Natural killer cell (primary cell): ENCODE data around the gene SYNDIG1. TPM values are rescaled to one million over a fixed set of nuclear protein-coding genes. Genes with fewer than 3 reads are reported as not detected.

Experiments used
- ATAC-seq, 3 donors: fragments of 150-1000 bp in 2 of 3; fragments of 200-7000 bp in 1 of 3; cut with Tn5 transposase; 1 replicate in 1 of 3; 2 replicates in 2 of 3; pipeline ENCODE4 v1.10.0; 2021; ENCODE audit warnings: mild to moderate bottlenecking in 2 of 3, moderate library complexity in 2 of 3
- DNase-seq, 2 donors: peaks; one replicate each; pipeline versions ENCODE4 v3.0.0 to v3.0.0-alpha.2; 2013 to 2021; ENCODE audit warnings: mixed read lengths in 1 of 2
- H3K27ac ChIP-seq: one replicate; pipeline ENCODE4 v1.5.1; 2013; ENCODE audit warnings: mild to moderate bottlenecking, low read length
- H3K27me3 ChIP-seq: one replicate; pipeline ENCODE4 v1.6.1; 2013; ENCODE audit warnings: low read length; ENCODE audit not compliant: control insufficient read depth, insufficient read depth
- H3K36me3 ChIP-seq: one replicate; pipeline ENCODE4 v1.6.1; 2013; ENCODE audit warnings: low read length; ENCODE audit not compliant: control insufficient read depth, insufficient read depth
- H3K4me1 ChIP-seq: one replicate; pipeline ENCODE4 v1.6.1; 2013; ENCODE audit warnings: low read length; ENCODE audit not compliant: control insufficient read depth, insufficient read depth
- H3K4me3 ChIP-seq: one replicate; pipeline ENCODE4 v1.5.1; 2013; ENCODE audit warnings: low read length
- H3K9me3 ChIP-seq: one replicate; pipeline ENCODE4 v1.6.1; 2013; ENCODE audit warnings: low read length; ENCODE audit not compliant: control insufficient read depth, insufficient read depth
- H3K27ac Mint-ChIP-seq, 2 donors: one replicate each; pipeline ENCODE4 v1.8.0; 2022; ENCODE audit warnings: mild to moderate bottlenecking in 2 of 2, mixed read lengths in 2 of 2, moderate library complexity in 1 of 2
- H3K27me3 Mint-ChIP-seq, 2 donors: one replicate each; pipeline ENCODE4 v1.8.0; 2022; ENCODE audit warnings: low read depth in 2 of 2, mixed read lengths in 2 of 2
- H3K36me3 Mint-ChIP-seq: one replicate; pipeline ENCODE4 v1.8.0; 2022; ENCODE audit warnings: mixed read lengths
- H3K4me1 Mint-ChIP-seq, 2 donors: one replicate each; pipeline ENCODE4 v1.8.0; 2022; ENCODE audit warnings: mixed read lengths in 2 of 2
- H3K4me3 Mint-ChIP-seq: one replicate; pipeline ENCODE4 v1.8.0; 2022; ENCODE audit warnings: mild to moderate bottlenecking, moderate library complexity, mixed read lengths
- H3K9me3 Mint-ChIP-seq, 2 donors: one replicate each; pipeline ENCODE4 v1.8.0; 2022; ENCODE audit warnings: mixed read lengths in 2 of 2
- CTCF ChIP-seq: fragments of 200-600 bp; IDR thresholded peaks from one replicate; pipeline ENCODE4 v1.8.0; 2022; ENCODE audit warnings: antibody characterized with exemption
- WGBS: methylation state at CpG from one replicate; pipeline ENCODE4 v1.1.7; 2013; ENCODE audit warnings: missing lambda C conversion rate; ENCODE audit not compliant: insufficient coverage; 5-methylcytosine and 5-hydroxymethylcytosine counted together
- intact Hi-C: fragments of 100-400 bp; cut with micrococcal nuclease; formaldehyde crosslinking; loops from one replicate; pipeline ENCODE4 v1.14.2; 2022
- total RNA-seq, 4 donors: library from RNA; stranded (reverse); fragments of 120-200 nt in 1 of 4; gene quantifications; one replicate each; pipeline versions ENCODE4 v1.2.3 to v1.2.4, GENCODE V29; 2013 to 2022

SYNDIG1 gene
- total RNA-seq, 3 donors from 2014 or later (not counting 1 experiment from before 2014, with no cell fraction given), result not detected

- Histone ChIP-seq H3K9me3 (peaks cover 4% of the 10 kb centered on the region), H3K27me3 (no peaks in the 10 kb centered on the region), H3K4me1 (no peaks in the 10 kb centered on the region), H3K4me3 (no peak overlapping the region), H3K27ac (no peak overlapping the region), H3K36me3 (no peaks in the 10 kb centered on the region)
- H3K27me3 Mint-ChIP-seq, result peaks cover 3 to 12% of the 10 kb centered on the region in 2 donors
- H3K36me3 Mint-ChIP-seq, result peaks cover 1% of the 10 kb centered on the region
- TF ChIP-seq CTCF, result no peak
- H3K4me1 Mint-ChIP-seq, result no peaks in the 10 kb centered on the region
- DNase-seq, result no peak
- no peak for ATAC-seq
- 96% methylated on average over 9 of the region's 9 CpGs for WGBS
- intact Hi-C loops, result no loop called here
- peaks cover 0 to 2% of the 10 kb centered on the region in 2 donors for H3K9me3 Mint-ChIP-seq
- no peak overlapping the region for H3K4me3 Mint-ChIP-seq
- H3K27ac Mint-ChIP-seq, result no peak overlapping the region
Measured at GRCh38 chr20:24421071-24421470, 48.4 kb upstream of the SYNDIG1 start.

DNA sequence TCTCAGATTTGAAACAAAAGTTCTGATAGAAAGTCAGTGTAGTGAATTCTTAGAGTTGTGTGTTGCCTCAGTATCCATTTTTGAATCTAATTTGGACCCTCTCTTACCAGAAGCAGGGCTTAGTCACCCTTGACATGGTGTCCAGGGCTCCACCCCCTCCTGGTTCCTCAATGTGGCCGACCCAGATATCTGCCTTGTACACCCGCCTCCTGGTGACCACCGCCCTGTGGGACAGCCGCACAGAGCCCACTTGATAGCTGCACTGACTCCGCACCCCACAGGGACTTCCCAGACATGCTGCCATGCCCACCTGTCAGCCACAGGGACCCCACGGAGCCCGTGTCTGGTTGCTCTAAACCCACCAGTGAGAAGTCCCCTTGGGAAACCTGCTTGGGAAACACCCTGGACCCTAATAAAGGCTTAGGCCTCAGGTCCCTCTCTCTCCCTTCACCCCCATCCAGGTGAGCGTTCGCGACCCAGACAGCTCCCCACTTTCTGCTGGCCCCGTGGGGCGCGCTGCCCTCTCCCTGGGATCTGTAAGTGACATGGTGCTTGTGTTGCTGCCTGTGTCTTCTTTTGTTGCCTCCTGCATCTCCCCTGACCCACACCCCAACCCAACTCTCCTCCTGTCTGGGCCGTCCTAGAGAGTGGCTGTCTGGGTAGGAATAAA is 47.2 kb upstream of the SYNDIG1 start:
- Histone ChIP-seq H3K27ac (no peak overlapping the region), H3K9me3 (no peaks in the 10 kb centered on the region), H3K27me3 (no peaks in the 10 kb centered on the region), H3K36me3 (no peaks in the 10 kb centered on the region), H3K4me1 (no peaks in the 10 kb centered on the region), H3K4me3 (no peak overlapping the region)
- DNase-seq (no peak), ATAC-seq (no peak)
- Mint-ChIP-seq H3K9me3 (no peaks in the 10 kb centered on the region), H3K4me3 (no peak overlapping the region), H3K27ac (no peak overlapping the region), H3K36me3 (no peaks in the 10 kb centered on the region), H3K4me1 (no peaks in the 10 kb centered on the region), H3K27me3 (peaks cover 3 to 12% of the 10 kb centered on the region in 2 donors)
- intact Hi-C loops, result no loop called here
- no peak for TF ChIP-seq CTCF
- 95% methylated on average over 14 of the region's 14 CpGs for WGBS

DNA sequence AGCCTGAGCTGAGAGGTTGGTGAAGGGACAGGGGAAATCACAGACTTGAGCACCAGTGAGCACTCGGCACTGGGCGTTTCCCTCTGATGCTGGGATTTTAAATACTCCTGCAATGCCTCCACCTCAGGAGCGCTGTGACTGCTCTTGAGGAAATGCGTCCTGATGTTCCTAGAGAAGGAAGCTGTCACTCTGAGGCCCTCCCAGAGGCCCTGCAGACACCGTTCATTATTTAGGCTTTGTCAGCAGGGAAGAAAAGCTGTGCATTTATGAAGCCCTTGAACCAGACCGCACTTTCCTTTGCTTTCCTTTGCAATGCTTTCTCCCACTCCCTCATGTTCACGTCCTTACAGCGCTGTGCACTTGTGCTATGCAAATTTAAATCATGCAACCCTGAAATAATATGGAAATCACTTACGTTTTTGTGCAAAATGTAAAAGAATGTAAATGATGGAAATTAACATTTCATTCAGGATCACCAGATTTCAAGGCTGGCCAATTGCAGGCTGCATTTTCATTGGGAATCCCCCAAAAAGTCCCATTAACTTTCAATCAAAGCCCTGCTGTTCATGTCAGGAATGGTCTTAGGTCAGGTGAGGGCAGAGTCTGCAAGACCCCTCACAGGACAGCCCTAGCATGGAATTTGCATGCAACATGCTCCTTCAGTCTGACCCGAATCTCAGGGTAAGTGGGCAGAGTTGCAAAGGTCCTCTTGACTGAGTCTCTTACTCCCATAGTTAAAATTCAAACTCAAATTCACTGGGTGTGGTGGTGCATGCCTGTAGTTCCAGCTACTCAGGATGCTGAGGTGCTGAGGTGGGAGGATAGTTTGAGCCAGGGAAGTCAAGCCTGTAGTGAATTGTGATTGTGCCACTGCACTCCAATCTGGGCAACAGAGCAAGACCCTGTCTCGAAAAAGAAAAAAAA is 45.8 kb upstream of the SYNDIG1 start:
- H3K36me3 Mint-ChIP-seq, result no peaks in the 10 kb centered on the region
- Histone ChIP-seq H3K4me1 (no peaks in the 10 kb centered on the region), H3K27ac (no peak overlapping the region), H3K4me3 (no peak overlapping the region), H3K36me3 (no peaks in the 10 kb centered on the region), H3K9me3 (no peaks in the 10 kb centered on the region), H3K27me3 (peaks cover 2% of the 10 kb centered on the region)
- DNase-seq, result no peak
- H3K27ac Mint-ChIP-seq, result no peak overlapping the region
- H3K4me1 Mint-ChIP-seq, result no peaks in the 10 kb centered on the region
- no peak overlapping the region for H3K4me3 Mint-ChIP-seq
- 85% methylated on average over 10 of the region's 11 CpGs for WGBS
- intact Hi-C loops, result no loop called here
- peaks cover 3 to 18% of the 10 kb centered on the region in 2 donors for H3K27me3 Mint-ChIP-seq
- no peak for TF ChIP-seq CTCF
- no peaks in the 10 kb centered on the region for H3K9me3 Mint-ChIP-seq
- no peak for ATAC-seq
